Lung (tissue), 12 donors: ENCODE measurements around the gene TRAF3. TPM values are rescaled to one million over a fixed set of nuclear protein-coding genes. Genes with fewer than 3 reads are reported as not detected.

ENCODE experiments used
- ATAC-seq: fragments of 200-7000 bp; cut with Tn5 transposase; one replicate; pipeline ENCODE4 v1.9.1; 2020; ENCODE audit warnings: moderate number of reproducible peaks; ENCODE audit not compliant: insufficient read depth, low FRiP score
- DNase-seq, 3 donors: peaks; one replicate each; pipeline ENCODE4 v3.0.0-alpha.2; 2013 to 2017
- H3K27ac ChIP-seq, 2 donors: one replicate each; pipeline ENCODE4 v1.5.1; 2013; ENCODE audit warnings: mild to moderate bottlenecking in 2 of 2, moderate library complexity in 2 of 2, control low read depth in 1 of 2, inconsistent platforms in 1 of 2, low read depth in 1 of 2, low read length in 1 of 2
- H3K27me3 ChIP-seq, 3 donors: one replicate each; pipeline ENCODE4 v1.5.1; 2013; ENCODE audit warnings: low read length in 2 of 3; ENCODE audit not compliant: control insufficient read depth in 3 of 3, insufficient read depth in 3 of 3
- H3K36me3 ChIP-seq, 4 donors: one replicate each; pipeline ENCODE4 v1.5.1; 2013; ENCODE audit warnings: low read length in 4 of 4, mild to moderate bottlenecking in 1 of 4, moderate library complexity in 1 of 4; ENCODE audit not compliant: control insufficient read depth in 4 of 4, insufficient read depth in 4 of 4
- H3K4me1 ChIP-seq, 5 donors: one replicate each; pipeline ENCODE4 v1.5.1; 2013; ENCODE audit warnings: low read length in 5 of 5, mild to moderate bottlenecking in 2 of 5, moderate library complexity in 1 of 5; ENCODE audit not compliant: control insufficient read depth in 5 of 5, insufficient read depth in 5 of 5
- H3K4me3 ChIP-seq: one replicate; pipeline ENCODE4 v1.5.1; 2013; ENCODE audit warnings: mild to moderate bottlenecking, control low read depth, moderate library complexity
- H3K9ac ChIP-seq, 2 donors: one replicate each; pipeline ENCODE4 v1.5.1; 2013; ENCODE audit warnings: low read length in 2 of 2, control low read depth in 1 of 2; ENCODE audit not compliant: insufficient read depth in 1 of 2
- H3K9me3 ChIP-seq, 4 donors: one replicate each; pipeline ENCODE4 v1.5.1; 2013; ENCODE audit warnings: low read length in 3 of 4, mild to moderate bottlenecking in 1 of 4, moderate library complexity in 1 of 4; ENCODE audit not compliant: control insufficient read depth in 4 of 4, insufficient read depth in 3 of 4
- WGBS, 2 donors: extraction: QIAGEN DNeasy Blood & Tissue Kit; methylation state at CpG; one replicate each; pipeline ENCODE4 v1.1.7; 2013; 5-methylcytosine and 5-hydroxymethylcytosine counted together
- polyA plus RNA-seq, 2 donors: library from polyadenylated mRNA; stranded (reverse); fragments of 200-250 nt; gene quantifications; one replicate each; pipeline ENCODE4 v1.2.1, GENCODE V29; 2013
- total RNA-seq, 2 donors: library from RNA; depleted of rRNA in 1 of 2; stranded (reverse); fragments of >200 nt in 1 of 2; gene quantifications; one replicate each; pipeline ENCODE4 v1.2.1, GENCODE V29; 2014 to 2021
- TF ChIP-seq, protein P1 (sequence below): IDR thresholded peaks from 2 replicates; pipeline ENCODE4 v1.5.1; 2012; ENCODE audit warnings: mild to moderate bottlenecking; ENCODE audit errors: control extremely low read depth, extremely low read depth
- donor health status: control.
- donor health status: control.
- donor health status: Bipolar disorder and iron deficiency.
- donor health status: healthy.
- donor health status: DM: yes; HTN: yes; CAD: no.

TRAF3 gene
- total and polyA plus RNA-seq, 4 donors = 5.7 to 25.5 (median 18.7) TPM

- TF ChIP-seq, protein P1, sequence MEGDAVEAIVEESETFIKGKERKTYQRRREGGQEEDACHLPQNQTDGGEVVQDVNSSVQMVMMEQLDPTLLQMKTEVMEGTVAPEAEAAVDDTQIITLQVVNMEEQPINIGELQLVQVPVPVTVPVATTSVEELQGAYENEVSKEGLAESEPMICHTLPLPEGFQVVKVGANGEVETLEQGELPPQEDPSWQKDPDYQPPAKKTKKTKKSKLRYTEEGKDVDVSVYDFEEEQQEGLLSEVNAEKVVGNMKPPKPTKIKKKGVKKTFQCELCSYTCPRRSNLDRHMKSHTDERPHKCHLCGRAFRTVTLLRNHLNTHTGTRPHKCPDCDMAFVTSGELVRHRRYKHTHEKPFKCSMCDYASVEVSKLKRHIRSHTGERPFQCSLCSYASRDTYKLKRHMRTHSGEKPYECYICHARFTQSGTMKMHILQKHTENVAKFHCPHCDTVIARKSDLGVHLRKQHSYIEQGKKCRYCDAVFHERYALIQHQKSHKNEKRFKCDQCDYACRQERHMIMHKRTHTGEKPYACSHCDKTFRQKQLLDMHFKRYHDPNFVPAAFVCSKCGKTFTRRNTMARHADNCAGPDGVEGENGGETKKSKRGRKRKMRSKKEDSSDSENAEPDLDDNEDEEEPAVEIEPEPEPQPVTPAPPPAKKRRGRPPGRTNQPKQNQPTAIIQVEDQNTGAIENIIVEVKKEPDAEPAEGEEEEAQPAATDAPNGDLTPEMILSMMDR = no peak
- Histone ChIP-seq H3K4me3 (no peak overlapping the region), H3K27ac (no peak overlapping the region), H3K9me3 (peaks cover 0 to 7% (median 0%) of the 10 kb centered on the region in 4 donors), H3K9ac (no peak overlapping the region), H3K36me3 (no peaks in the 10 kb centered on the region), H3K4me1 (peaks cover 0 to 18% (median 5%) of the 10 kb centered on the region in 5 donors), H3K27me3 (peaks cover 0 to 57% (median 29%) of the 10 kb centered on the region in 3 donors)
- WGBS, 2 donors = 9% methylated on average over 53 of the region's 53 CpGs
- DNase-seq (no peak), ATAC-seq (no peak)
These were observed 146.1 kb downstream of the TRAF3 start for GRCh38 chr14:102923201-102923924.

- 43 to 46% methylated on average over 11 of the region's 11 CpGs for WGBS, 2 donors
- DNase-seq (peak in 1 of 3 donors; percentile 23), ATAC-seq (no peak)
- Histone ChIP-seq H3K4me3 (no peak overlapping the region), H3K9ac (no peak overlapping the region), H3K36me3 (no peaks in the 10 kb centered on the region), H3K27ac (no peak overlapping the region), H3K4me1 (peaks cover 0 to 24% (median 6%) of the 10 kb centered on the region in 5 donors), H3K9me3 (peaks cover 0 to 7% (median 0%) of the 10 kb centered on the region in 4 donors), H3K27me3 (peaks cover 0 to 60% (median 26%) of the 10 kb centered on the region in 3 donors)
- TF ChIP-seq, protein P1 = no peak
These were observed 146.8 kb downstream of the TRAF3 start for GRCh38 chr14:102923925-102924486.

DNA sequence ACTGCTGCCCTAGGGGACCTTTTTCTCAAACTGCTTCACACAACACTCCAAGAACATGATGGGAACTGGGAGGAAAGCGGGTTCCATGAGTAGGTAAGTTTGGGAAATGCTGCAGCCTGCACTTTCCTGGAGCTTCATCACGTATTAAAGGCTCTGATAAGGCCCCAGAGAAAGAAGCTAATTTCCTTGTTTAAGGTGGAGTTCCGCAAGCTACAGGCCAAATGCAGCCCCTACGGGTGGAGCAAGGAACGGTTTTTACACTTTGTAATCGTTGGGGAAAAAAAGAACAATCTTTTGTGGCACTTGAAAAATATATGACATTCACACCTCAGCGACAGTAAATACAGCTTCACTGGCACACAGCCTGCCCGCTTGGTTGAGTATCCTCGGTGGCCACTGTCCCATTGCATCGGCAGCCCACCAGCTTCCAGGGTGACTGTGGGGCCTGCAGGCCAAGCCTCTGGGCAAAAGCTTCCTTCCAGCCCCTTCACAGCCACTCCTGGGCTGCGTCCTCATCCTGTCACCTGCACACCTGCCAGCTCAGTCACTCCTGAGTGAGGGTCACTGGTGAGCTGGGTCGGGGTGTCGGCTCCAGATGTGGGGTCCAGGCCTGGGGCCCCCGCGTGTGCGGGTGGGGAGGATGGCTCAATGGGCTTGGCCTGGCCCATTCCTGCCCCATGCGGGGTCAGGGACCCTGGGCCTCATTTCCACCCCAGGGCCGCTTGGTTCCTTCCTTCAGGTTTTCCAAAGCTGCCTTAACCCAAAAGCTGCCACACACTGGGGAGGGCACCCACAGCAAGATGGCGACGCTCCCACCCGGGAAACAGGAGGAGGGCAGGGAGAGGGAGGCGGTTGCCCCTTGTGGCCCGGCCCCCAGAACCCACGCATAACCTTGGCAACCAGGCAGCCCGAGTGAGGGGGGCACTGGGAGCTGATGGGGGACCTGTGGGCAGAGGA, 147.7 kb downstream of the TRAF3 start:
- H3K4me1 ChIP-seq = peaks cover 0 to 30% (median 6%) of the 10 kb centered on the region in 5 donors
- 86 to 87% methylated on average over 25 of the region's 25 CpGs for WGBS, 2 donors
- no peak overlapping the region for H3K4me3 ChIP-seq
- DNase-seq = no peak
- H3K27ac ChIP-seq = no peak overlapping the region
- TF ChIP-seq, protein P1 = no peak
- H3K9ac ChIP-seq = no peak overlapping the region
- H3K36me3 ChIP-seq = no peaks in the 10 kb centered on the region
- peaks cover 0 to 7% (median 0%) of the 10 kb centered on the region in 4 donors for H3K9me3 ChIP-seq
- ATAC-seq = no peak
- H3K27me3 ChIP-seq = peaks cover 0 to 62% (median 31%) of the 10 kb centered on the region in 3 donors
